RWPE1 (cell line): ENCODE data around the gene ADCY10.

Source experiments
- CTCF ChIA-PET: fragments of 350-600 bp; sonication (Branson Sonifier 250); formaldehyde crosslinking; extraction: SDS; loops from one replicate; lab custom pipeline; 2021; lab: Yijun Ruan, JAX
- POLR2A ChIA-PET: fragments of 400-600 bp; formaldehyde crosslinking; extraction: SDS; loops from one replicate; lab custom pipeline; 2020; ENCODE audit warnings: antibody characterized with exemption; ENCODE audit not compliant: low non-redundant PET; lab: Yijun Ruan, JAX
- DNase-seq: peaks from one replicate; pipeline ENCODE4 v3.0.0; 2012; ENCODE audit warnings: low spot score
- H3K27ac ChIP-seq: fragments of 450-650 bp; 2 replicates; pipeline ENCODE4 v1.5.1; 2017
- TF ChIP-seq, protein P1 (sequence below): fragments of 450-650 bp; conservative IDR thresholded peaks from 2 replicates; pipeline ENCODE4 v1.5.1; 2017; ENCODE audit warnings: low read depth, mild to moderate bottlenecking

Gene ADCY10

DNA sequence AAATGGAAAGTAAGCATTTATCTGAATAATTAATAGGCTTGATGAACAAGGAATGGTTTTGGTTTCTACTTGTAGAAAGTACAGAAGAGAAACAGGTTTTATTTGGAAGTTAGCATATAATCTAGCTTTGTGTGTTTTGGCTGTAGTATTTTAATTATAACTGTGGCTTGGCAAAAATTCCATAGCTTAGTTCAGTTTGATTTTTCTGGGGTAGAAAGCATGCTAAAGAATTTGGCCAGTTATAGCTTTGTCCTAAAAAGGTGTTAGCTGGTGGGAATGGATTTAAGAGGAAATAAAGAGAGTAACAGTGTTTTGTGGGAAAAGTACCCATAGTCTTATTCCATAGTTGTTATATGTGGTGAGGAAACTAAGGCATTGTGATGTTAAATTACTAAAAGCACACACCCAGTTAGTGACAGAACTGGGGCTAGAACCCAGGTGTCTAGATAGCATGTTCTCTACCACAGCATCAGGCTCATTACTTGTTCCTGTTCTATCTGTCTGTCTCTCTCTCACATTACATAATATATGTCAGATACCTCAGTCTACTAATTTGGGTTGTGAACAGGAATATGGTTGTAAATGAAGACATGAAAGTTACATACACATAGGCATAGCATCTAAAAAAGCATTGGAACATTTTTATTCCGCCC lies 137.2 kb downstream of the ADCY10 start:
- H3K27ac ChIP-seq: no peak overlapping the region
- ChIA-PET POLR2A (no interaction called here), CTCF (interaction anchor here (0.6 kb wide), 1 partner anchor 319 kb away, joined by 3 read pairs; no protein-coding TSS in a partner anchor)
- TF ChIP-seq, protein P1, sequence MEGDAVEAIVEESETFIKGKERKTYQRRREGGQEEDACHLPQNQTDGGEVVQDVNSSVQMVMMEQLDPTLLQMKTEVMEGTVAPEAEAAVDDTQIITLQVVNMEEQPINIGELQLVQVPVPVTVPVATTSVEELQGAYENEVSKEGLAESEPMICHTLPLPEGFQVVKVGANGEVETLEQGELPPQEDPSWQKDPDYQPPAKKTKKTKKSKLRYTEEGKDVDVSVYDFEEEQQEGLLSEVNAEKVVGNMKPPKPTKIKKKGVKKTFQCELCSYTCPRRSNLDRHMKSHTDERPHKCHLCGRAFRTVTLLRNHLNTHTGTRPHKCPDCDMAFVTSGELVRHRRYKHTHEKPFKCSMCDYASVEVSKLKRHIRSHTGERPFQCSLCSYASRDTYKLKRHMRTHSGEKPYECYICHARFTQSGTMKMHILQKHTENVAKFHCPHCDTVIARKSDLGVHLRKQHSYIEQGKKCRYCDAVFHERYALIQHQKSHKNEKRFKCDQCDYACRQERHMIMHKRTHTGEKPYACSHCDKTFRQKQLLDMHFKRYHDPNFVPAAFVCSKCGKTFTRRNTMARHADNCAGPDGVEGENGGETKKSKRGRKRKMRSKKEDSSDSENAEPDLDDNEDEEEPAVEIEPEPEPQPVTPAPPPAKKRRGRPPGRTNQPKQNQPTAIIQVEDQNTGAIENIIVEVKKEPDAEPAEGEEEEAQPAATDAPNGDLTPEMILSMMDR: no peak
- no peak for DNase-seq

DNA sequence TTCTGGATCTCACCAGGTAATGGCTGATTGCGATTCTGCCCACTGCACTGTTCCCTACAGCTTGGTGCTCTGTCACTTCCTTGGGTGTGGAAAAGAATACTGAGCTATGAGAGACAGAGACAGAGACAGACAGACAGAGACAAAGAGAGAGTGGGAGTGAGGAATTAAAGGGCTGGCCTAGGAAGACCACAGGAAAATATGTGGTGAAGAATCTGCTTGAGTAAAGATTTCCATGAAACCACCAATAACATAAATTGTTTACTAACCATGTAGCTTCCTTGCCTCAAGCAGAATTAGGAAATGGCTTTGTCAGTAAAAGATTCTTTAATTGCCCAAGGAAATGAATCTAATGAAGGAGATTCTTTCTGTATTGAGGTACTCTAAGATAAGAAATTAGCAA lies 137.8 kb downstream of the ADCY10 start:
- CTCF ChIA-PET: interaction anchor here (0.7 kb wide), 1 partner anchor 14 kb away, joined by 3 read pairs; no protein-coding TSS in a partner anchor
- H3K27ac ChIP-seq: no peak overlapping the region
- TF ChIP-seq, protein P1: no peak
- POLR2A ChIA-PET: no interaction called here
- no peak for DNase-seq

DNA sequence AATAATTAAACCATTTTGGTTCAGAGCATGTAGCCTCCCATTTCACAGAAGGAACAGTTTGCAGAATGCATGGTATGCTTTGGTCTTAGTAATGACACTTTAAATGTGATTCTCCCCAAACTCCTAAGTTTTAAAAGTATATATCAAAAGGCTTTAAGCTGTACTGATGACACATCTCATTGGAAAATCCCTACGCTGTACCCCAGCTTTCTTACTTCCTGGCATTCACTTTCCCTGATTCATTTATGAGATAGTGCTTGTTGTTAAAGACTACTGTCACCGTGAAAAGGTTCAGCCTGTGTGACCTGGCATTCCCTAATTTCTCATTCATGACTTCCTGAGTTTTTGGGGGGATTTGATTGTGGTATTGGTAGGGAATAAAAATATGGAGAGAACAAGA lies 138.8 kb downstream of the ADCY10 start:
- TF ChIP-seq, protein P1: no peak
- no peak for DNase-seq
- POLR2A ChIA-PET: no interaction called here
- CTCF ChIA-PET: no interaction called here
- H3K27ac ChIP-seq: no peak overlapping the region

DNA sequence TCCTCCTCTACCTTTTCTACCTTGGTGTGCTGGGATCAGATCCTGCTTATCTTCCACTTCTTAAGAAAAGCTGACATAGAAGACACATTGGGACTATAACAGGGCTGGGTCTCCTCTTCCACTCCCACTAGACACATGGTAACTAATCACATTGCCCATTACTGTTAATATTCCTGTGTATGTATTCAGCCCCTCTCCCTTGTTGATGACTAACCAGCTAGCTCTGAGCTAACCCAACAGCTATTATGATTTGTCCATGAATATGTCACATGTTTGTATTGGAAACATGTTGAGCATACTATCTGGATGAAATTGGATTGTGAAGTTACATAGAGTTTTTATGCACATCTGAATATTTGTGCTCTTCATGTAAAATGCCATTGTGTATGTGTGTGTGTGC lies 139.2 kb downstream of the ADCY10 start:
- ChIA-PET POLR2A (no interaction called here), CTCF (no interaction called here)
- TF ChIP-seq, protein P1: no peak
- no peak for DNase-seq
- no peak overlapping the region for H3K27ac ChIP-seq

DNA sequence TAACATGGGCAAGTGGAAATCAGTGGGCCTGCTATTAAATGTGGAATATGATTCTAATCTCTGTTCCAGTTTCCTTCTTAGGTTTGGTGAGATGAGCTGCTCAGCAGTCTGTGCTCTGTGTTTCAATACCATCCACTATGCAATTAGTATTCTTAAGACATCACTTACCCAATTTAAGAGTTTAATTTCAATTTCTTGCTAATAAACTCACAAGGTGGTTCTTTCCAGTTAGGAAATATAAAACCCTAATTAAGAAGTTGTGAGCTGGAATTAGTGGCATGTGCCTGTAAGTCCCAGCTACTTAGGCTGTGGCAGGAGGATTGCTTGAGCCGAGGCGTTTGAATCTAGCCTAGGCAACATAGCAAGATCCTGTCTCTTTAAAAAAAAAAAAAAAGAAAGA lies 140.4 kb downstream of the ADCY10 start:
- DNase-seq: no peak
- ChIA-PET POLR2A (no interaction called here), CTCF (interaction anchor here (0.7 kb wide), 1 partner anchor 29 kb away, joined by 4 read pairs; no protein-coding TSS in a partner anchor)
- TF ChIP-seq, protein P1: no peak
- no peak overlapping the region for H3K27ac ChIP-seq

DNA sequence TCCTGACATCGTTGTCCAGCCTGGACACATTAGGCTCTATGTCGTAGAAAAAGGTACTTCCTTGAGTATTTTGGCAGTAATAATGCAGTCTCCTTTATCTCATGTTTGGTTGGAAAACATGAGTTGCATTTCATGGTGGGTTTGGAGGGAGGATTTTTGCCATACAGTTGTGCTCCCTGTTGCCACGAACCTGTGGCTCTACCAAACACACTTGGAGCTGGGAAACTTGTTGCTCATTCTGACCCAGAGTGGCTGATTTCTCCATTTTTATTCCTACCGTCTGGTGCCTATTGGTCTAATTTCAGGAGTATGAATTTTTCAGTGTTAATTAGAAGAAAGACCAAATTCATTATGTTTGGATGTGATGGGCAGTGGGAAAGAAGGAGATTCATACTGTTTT lies 141.5 kb downstream of the ADCY10 start:
- POLR2A ChIA-PET: no interaction called here

More for the DNA sequence above, 141.5 kb downstream of the ADCY10 start:
- DNase-seq: no peak
- H3K27ac ChIP-seq: no peak overlapping the region
- TF ChIP-seq, protein P1: no peak
- CTCF ChIA-PET: no interaction called here
